ENCODE results near the gene SETD3. TPM values are rescaled to one million over a fixed set of nuclear protein-coding genes. Genes with fewer than 3 reads are reported as not detected.

Gene SETD3
- total and polyA plus RNA-seq, 4 donors = 36.4 to 60.9 (median 49.7) TPM

DNA sequence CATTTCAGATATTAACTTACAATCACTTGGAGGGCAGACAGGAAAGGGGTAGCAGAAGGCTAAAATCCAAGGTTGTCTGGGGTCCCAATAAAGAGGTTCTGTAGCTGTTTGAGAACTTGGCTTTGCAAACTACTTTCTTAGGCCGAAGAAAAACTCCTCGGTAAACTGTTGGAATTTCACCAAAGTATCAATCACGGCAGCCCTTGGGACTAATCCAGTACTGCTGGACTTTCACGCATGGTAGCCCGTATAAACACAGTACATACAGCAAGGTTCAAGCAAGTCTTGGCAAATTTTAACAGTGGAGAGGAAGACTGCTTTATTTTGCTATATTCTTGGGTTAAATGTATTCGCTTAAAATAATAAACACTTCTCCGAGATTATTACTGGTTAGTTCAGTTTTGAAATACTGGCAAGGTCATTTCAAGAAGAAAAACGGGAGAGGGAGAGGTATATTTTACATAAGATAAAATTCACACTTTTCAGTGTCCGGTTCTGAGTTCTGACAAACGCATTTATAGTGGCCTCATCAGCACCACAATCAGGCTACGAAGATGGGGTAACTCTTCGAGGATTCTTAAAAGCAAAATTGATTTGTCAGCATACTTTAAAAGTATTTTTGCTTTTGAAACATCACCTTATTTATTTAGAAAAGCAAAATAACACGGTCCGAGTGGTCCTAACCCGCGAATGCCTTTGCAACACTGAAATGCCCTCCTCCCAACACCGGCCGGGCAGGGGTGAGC is 1.3 kb downstream of the SETD3 start:
- peak in 2 of 3 donors; percentile 6 to 8 for DNase-seq
- Histone ChIP-seq H3K9me3 (ENCODE audit: control insufficient read depth in 4 of 4, insufficient read depth in 3 of 4, low read length in 3 of 4) (no peaks in the 10 kb centered on the region), H3K27ac (ENCODE audit: low read depth in 1 of 2, low read length in 1 of 2) (peak overlapping the region; percentile 86 to 98), H3K27me3 (ENCODE audit: control insufficient read depth in 3 of 3, insufficient read depth in 3 of 3, low read length in 2 of 3) (no peaks in the 10 kb centered on the region), H3K36me3 (ENCODE audit: control insufficient read depth in 4 of 4, insufficient read depth in 4 of 4, low read length in 4 of 4) (peaks cover 0 to 2% (median 0%) of the 10 kb centered on the region in 4 donors), H3K4me1 (ENCODE audit: control insufficient read depth in 5 of 5, insufficient read depth in 5 of 5, low read length in 5 of 5) (peaks cover 5 to 27% (median 16%) of the 10 kb centered on the region in 5 donors), H3K9ac (ENCODE audit: insufficient read depth in 1 of 2, low read length in 2 of 2) (peak overlapping the region in 1 of 2 donors; percentile 70), H3K4me3 (peak overlapping the region; percentile 69)
- 15 to 19% methylated on average over 18 of the region's 18 CpGs for WGBS, 2 donors
- ATAC-seq (ENCODE audit: insufficient read depth, low FRiP score) = no peak
- TF ChIP-seq, protein P1, sequence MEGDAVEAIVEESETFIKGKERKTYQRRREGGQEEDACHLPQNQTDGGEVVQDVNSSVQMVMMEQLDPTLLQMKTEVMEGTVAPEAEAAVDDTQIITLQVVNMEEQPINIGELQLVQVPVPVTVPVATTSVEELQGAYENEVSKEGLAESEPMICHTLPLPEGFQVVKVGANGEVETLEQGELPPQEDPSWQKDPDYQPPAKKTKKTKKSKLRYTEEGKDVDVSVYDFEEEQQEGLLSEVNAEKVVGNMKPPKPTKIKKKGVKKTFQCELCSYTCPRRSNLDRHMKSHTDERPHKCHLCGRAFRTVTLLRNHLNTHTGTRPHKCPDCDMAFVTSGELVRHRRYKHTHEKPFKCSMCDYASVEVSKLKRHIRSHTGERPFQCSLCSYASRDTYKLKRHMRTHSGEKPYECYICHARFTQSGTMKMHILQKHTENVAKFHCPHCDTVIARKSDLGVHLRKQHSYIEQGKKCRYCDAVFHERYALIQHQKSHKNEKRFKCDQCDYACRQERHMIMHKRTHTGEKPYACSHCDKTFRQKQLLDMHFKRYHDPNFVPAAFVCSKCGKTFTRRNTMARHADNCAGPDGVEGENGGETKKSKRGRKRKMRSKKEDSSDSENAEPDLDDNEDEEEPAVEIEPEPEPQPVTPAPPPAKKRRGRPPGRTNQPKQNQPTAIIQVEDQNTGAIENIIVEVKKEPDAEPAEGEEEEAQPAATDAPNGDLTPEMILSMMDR (IDR thresholded peaks at IDR 0.05; ENCODE audit: control extremely low read depth, extremely low read depth) = no peak

DNA sequence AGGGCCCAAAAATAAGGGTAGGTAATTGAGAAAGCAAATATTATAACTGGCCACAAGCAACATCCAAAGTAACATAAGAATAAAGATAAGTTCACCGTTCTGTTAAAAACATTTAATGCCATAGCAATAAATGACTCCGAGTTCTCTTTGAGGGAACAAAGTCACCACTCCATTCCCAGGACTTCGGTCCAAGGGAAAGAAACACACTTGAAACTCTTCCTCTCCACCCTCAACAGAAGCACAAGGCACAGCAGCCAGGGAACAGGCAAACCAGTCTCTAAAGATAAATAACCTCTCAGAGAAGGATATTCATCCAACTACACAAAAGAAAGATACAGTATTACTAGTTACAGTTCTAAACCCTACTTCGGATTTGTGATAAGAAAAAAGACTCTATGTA is 2.5 kb downstream of the SETD3 start:
- no peak for ATAC-seq (ENCODE audit: insufficient read depth, low FRiP score)
- Histone ChIP-seq H3K27ac (ENCODE audit: low read depth in 1 of 2, low read length in 1 of 2) (no peak overlapping the region), H3K9ac (ENCODE audit: insufficient read depth in 1 of 2, low read length in 2 of 2) (no peak overlapping the region), H3K4me1 (ENCODE audit: control insufficient read depth in 5 of 5, insufficient read depth in 5 of 5, low read length in 5 of 5) (peaks cover 6 to 27% (median 14%) of the 10 kb centered on the region in 5 donors), H3K36me3 (ENCODE audit: control insufficient read depth in 4 of 4, insufficient read depth in 4 of 4, low read length in 4 of 4) (peaks cover 0 to 2% (median 0%) of the 10 kb centered on the region in 4 donors), H3K4me3 (no peak overlapping the region), H3K27me3 (ENCODE audit: control insufficient read depth in 3 of 3, insufficient read depth in 3 of 3, low read length in 2 of 3) (no peaks in the 10 kb centered on the region), H3K9me3 (ENCODE audit: control insufficient read depth in 4 of 4, insufficient read depth in 3 of 4, low read length in 3 of 4) (no peaks in the 10 kb centered on the region)
- no peak for DNase-seq
- TF ChIP-seq, protein P1 (IDR thresholded peaks at IDR 0.05; ENCODE audit: control extremely low read depth, extremely low read depth) = no peak
- WGBS, 2 donors = 75 to 82% methylated on average over 4 of the region's 4 CpGs

DNA sequence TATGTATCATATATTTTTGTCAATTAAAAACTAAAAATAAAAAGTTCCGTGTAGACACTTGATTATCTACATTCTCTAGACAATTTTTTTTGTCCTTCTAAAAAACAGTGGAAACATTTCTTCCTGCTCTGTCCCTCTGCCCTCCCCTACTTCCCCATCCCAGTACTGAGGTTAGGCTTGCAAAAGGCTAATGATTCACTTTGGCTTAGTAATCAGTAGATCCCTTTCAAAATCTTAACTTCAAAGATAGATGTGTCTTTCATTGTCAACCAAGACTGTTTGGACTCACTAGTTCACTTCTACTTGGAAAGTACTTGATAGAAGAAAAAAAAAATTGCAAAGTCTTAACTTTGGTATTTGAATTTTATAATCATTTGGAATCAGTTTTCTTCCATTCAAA is 3.8 kb downstream of the SETD3 start:
- DNase-seq (no peak), ATAC-seq (ENCODE audit: insufficient read depth, low FRiP score) (no peak)
- Histone ChIP-seq H3K27ac (ENCODE audit: low read depth in 1 of 2, low read length in 1 of 2) (no peak overlapping the region), H3K4me1 (ENCODE audit: control insufficient read depth in 5 of 5, insufficient read depth in 5 of 5, low read length in 5 of 5) (peaks cover 5 to 20% (median 15%) of the 10 kb centered on the region in 5 donors), H3K9ac (ENCODE audit: insufficient read depth in 1 of 2, low read length in 2 of 2) (no peak overlapping the region), H3K27me3 (ENCODE audit: control insufficient read depth in 3 of 3, insufficient read depth in 3 of 3, low read length in 2 of 3) (no peaks in the 10 kb centered on the region), H3K36me3 (ENCODE audit: control insufficient read depth in 4 of 4, insufficient read depth in 4 of 4, low read length in 4 of 4) (peaks cover 0 to 2% (median 0%) of the 10 kb centered on the region in 4 donors), H3K9me3 (ENCODE audit: control insufficient read depth in 4 of 4, insufficient read depth in 3 of 4, low read length in 3 of 4) (no peaks in the 10 kb centered on the region), H3K4me3 (no peak overlapping the region)
- TF ChIP-seq, protein P1 (IDR thresholded peaks at IDR 0.05; ENCODE audit: control extremely low read depth, extremely low read depth) = no peak
- WGBS, 2 donors = 19 to 64% methylated on average over 1 of the region's 1 CpG

Measured in lung (tissue), 12 donors.